SKM-1 treated with dmso at 0.1 percent for 144 hours (cell line): ENCODE results near the gene PARVA.

Source experiments
- DNase-seq: peaks from one replicate; lab custom pipeline; 2025; ENCODE audit not compliant: unreplicated experiment; lab: John Stamatoyannopoulos, UW

Gene PARVA

DNA sequence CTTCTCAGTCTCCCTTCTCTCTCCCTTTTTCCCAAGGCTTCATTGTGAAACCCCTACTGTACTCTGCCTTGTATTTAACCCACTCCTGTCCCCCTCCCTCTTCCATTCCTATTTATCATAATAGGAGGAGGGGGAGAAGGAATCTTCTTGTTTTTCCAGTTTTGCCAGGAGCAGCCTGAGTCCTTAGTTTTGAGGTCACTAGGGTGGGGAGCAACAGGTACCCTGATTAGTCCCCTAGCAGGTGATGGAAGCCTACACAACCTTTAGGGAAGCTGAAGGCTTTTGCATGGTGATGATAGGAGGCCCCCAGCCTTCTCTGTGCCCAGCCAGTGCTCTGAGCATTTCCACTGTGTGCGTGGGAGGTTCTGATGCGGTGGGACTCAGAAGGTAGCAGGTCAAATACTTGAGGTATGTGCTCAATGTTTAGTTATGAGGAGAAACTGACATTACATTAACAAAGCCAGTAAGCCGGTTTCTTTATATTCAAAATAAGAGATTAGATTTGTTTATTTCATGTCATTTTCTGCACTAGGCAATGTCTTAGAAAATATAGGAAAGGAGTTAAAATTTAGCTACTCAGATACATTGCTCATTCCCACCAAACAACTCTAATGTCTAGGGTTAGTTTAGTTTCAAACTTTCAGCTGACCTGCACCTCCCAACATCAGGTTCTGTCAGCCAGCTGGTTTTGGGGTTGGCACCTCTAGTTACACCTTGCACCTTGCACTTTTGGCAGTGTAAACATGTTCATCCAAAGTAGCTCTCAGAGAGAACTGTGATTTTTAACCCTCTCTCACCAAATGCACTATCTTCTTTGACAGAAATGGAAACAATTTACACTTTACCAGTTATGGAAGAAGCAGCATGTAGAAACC is 26.0 kb downstream of the PARVA start:
- DNase-seq = no peak

GRCh38 chr11:12403997-12404350 is 26.6 kb downstream of the PARVA start:
- DNase-seq = no peak

DNA sequence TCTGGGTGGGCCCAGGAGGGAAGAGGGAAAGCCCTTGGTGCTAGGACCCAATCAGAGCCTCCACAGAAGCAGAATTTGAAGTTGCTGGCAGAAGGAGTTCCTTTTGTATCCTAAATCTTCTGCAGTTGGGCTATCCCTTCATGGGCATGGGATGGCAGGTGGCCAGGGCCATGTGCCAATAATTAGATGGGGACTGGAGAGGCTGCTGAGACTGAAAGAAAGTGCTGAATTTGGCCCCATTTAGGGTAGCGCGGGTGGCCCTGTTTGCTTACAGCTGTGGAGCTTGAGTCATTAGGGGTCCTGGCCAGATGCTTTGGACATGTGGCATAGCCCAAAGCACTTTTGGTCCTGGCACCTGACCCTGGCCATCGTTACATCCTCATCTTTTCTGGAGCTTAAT is 27.1 kb downstream of the PARVA start:
- DNase-seq = no peak

GRCh38 chr11:12408156-12408770 is 30.9 kb downstream of the PARVA start:
- no peak for DNase-seq

GRCh38 chr11:12409621-12410005 is 32.2 kb downstream of the PARVA start:
- DNase-seq = no peak

- DNase-seq = no peak
These were observed 32.8 kb downstream of the PARVA start for GRCh38 chr11:12410006-12410728.

DNA sequence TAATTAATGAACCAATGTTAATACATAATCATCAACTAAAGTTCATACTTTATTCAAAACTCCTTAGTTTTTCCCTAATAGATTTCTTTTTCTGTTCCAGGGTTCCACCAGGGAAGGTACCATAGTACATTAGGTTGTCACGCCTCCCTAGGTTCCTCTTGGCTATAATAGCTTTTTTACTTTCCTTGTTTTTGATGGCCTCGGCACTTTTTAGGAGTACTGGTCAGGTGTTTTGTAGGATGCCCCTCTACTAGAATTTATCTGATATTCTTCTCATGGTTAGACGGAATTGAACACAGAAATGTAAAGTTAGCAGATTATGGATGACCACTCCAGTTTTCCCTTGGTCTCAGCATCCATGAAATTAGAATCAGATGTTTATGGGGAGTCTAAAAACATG is 34.0 kb downstream of the PARVA start:
- DNase-seq = no peak

DNA sequence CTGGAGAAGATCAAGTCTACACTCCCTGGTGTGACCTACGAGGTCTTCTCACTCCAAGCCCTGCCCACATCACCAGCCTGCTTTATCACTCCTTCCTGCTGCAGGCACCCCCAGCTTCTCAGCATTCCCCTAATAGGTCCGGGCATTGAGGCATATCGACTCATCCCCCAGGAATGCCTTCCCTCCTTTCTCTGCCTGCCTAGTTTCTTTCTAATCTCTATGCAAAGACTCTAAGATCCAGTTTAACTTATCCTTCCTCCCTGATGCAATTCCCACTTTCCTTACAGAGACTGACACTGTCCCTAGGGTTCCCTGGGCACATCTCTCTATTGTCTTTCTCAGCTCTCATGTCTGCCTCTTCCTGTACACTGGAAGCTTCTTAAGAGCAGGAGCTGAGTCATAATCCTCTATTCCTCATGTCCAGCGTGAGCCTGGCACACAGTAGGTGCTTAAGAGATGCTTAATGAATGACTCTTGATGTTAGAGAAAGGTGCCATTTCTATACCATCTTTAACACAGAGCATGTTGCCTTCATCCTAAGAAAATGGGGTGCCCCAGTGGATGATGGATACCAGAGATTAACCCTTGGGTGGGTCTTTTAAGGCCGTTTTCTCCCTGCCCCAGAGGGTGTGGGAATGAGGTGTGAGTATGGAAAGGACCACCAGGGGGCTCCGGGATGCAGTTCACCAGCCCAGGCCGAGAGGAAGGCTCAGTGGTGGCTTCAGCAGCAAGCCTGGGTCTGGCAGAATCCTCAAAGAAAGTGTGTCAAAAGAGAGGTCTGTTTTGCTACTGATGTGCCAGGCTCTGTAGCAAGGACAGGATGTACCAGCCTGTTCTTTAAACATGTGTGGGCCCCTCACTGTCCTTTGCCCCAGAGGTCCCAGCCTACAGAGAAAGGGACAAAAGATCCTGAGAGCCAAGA is 34.7 kb downstream of the PARVA start:
- peak; percentile 26 for DNase-seq

DNA sequence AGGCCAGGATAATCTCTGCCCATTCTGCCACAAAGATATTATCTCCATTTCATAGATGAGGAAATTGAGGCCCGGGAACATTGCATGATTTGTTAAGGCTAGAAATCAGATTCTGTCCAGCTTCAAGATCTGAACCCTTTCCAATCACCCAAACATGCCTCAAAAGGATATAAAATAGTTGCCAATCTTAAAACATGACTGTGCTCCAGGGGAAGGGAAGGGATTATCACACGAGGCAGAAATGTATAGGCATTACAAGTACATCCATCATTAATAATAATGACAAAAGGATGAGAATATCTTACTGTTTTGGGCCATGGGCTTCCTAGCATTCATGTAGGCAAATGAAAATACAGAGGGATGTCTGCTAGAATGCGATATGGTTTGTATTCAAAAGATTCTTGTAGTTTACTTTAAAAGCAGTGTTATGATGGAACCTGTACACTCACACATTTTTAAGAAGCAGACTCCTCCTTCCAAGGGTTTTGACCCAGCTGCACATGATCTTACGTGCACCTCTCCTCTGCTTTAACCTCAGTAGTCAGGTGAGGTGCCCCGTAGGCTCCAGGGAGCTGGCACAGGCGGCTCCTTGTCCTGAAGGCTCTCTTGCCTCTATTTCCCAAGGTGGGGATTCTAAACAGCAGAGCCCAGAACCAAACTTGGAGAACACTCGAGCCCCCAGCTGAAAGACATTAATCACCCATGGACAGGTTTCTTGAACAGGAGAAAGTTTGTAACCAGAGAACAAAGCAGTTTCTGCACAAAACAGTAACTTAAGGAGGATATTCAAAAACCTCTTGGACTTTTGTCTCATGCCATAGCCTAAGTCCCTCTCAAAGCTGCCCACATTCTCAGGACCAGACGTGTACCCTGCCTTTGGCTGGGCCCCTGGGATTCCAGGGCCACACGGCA is 36.0 kb downstream of the PARVA start:
- DNase-seq = no peak

GRCh38 chr11:12414611-12415010 is 37.2 kb downstream of the PARVA start:
- DNase-seq = no peak

- no peak for DNase-seq
These were observed 38.1 kb downstream of the PARVA start for GRCh38 chr11:12415342-12415966.

DNA sequence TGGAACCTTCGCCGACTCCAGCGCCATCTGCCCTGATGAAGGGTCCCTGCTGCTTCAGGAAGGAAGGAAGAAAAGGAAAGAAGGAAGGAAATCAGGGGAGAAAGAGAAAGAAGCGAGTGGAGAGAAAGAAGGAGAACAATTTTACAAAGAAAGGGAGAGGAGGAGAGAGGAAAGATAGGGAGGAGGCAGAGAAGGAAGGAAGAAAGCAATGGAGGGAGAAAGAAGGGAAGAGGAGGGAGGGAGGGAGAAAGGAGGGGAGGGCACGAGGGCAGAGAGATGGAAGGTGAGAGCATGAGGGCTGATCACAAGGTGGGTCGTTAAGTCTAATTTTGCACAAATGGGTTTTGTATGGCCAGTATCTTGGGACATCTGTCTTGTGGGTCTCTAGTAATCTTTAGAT is 39.2 kb downstream of the PARVA start:
- DNase-seq = no peak

DNA sequence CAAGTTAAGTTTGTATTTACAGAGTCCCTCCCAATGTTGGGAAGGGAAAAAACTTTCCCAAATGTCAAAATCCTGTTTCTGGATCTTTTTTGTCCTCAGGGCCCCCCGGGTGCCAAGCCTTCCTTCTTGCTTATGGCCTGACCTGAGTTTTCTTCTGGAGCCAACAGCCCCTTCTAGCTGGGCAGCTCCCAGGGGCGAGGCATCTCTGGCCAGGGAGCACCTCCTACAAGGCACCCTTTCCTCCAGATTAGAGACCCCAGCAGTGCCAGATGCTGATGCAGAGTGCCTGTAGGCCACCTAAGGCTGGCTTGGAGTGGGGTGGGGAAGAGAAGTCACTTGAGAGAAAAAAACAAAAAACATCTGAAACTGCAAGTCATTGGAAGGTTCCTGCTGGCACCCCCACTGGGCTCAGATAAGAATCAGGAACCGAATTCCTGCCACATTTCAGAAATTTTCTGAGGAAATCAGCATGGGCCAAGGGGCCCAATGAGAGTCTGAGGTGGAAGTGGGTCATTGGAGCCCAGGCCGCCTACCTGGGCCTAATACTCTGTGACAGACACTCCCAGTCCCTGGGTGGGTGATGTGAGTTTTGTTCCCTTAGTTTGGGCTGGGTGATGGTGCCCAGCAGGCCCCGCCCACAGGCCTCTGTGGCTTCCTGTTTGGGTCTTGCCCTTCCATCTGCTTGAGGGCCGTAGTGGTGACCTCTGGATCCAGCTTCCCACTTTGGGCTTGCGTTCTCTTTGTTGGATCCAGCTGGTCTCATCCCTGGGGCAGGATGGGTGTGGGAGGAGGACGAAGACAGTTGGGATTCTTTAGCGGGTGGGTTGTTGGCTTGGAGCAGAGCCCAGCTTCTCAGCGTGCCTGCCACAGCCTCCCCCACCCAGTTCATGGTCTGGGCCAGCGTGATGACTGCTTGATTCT is 40.6 kb downstream of the PARVA start:
- no peak for DNase-seq

- no peak for DNase-seq
These were observed 42.7 kb downstream of the PARVA start for GRCh38 chr11:12420040-12420439.

GRCh38 chr11:12420706-12421105 is 43.3 kb downstream of the PARVA start:
- no peak for DNase-seq

- DNase-seq = no peak
These were observed 44.0 kb downstream of the PARVA start for GRCh38 chr11:12421386-12421785.

- DNase-seq = no peak
These were observed 48.8 kb downstream of the PARVA start for GRCh38 chr11:12426176-12426575.

DNA sequence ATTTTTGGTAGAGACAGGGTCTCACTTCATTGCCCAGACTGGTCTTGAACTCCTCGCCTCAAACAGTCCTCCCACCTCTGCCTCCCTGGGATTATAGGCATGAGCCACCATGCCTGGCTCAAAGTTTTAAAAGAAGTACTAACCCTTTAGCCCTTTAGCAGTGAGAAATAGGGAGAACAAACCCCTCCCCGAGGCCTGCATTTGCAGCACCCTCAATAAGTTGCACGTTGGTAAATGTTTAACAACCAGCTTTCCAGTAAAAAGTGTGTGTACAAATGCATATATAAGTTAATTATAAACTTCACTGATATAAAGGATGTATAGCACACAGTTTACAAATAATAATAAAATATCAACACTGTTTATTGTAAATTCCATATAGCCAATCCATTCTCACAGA is 51.8 kb downstream of the PARVA start:
- DNase-seq = no peak
